Measurements from ENCODE around the gene IGFBP2.

The IGFBP2 gene

GRCh38 chr2:216643986-216644659, 10.9 kb downstream of the IGFBP2 start:
- DNase-seq: no peak

DNA sequence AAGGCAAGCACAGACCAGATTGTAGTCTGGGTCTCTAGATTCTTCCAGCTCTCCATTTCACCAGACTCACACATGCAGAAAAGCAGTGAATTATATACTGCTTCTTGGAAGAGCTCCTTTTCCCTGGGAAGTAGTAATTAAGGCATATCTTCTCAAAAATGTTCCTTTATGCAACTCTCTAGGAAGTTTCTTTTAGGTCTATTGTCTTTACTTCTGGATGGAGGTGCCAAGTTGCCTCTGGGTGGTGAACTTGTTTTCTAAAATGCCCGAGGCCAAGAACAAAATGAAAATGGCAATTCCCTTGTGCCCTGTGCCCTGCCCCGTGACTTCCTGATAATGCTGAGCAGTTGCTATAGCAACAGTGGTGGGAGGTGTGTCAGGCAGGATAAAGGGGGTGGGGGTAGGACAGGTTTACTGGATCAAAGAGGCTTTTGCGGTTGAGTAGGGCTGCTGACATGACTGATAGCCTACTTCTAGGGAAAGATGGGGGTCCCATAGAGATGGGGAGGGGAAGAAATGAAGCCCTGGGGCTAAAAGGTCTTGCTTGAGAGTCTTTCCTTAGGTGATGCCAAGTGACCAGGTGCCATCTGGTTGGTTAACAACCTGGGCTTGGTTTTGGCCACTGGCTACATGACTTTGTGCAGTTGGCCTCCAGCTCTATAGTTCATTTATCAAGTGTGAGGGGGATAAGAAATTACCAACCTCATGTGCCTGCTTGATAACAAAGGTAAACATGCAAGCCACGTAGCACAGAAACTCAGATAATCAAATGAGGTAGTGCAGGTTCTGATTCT, 11.8 kb downstream of the IGFBP2 start:
- DNase-seq: no peak

GRCh38 chr2:216645636-216645950, 12.4 kb downstream of the IGFBP2 start:
- no peak for DNase-seq

- DNase-seq: no peak
Measured at GRCh38 chr2:216646116-216646515, 12.9 kb downstream of the IGFBP2 start.

- no peak for DNase-seq
Measured at GRCh38 chr2:216648105-216648504, 14.9 kb downstream of the IGFBP2 start.

DNA sequence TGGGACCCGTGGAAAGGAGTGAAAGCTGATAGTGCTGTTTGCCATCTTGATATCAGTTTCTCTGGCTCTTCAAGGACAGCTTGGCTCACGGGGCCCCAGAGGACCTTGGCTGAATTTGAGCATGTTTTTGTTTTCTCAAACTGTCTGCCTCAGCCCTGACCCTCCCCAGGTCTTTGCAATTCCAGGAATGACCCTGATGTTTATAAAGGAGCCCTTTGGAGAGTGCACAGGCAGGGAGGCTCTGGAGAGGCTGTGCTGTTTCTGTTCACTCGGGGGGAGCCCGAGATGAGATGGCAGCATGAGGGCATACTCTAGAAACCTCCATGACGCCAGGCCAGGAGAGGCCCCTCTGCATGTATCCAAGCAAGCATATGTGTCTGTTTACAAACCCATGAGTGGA, 16.4 kb downstream of the IGFBP2 start:
- DNase-seq: no peak

DNA sequence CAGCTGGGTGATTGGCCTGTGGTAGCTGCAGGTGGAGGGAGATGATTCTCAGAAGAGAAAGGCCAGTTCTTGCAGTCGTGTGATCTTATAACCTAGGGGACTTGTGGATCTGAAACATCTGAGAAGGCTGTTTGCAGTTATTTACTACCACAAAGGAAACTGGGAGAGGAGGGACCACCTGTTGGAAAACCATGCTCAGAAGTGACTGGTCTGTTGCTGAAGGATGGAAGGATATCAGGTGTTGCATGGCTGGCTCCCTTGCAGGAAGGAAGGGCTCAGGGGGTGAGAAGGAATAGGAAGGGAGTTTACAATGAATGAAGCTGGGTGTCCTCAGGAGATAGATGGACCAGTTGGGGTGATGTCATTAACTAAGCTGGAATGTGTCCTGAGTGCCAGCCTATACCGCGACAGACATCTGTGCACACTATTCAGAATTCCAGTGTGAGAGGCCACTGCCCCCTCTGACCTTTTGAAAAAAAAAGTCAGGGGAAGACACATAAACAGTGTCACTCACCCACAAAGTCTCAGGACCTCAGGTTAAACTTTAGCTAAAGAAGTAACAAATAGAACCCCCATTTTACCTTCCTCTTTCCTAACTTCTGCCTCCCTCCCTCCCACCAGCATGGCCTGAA, 17.5 kb downstream of the IGFBP2 start:
- DNase-seq: no peak

DNA sequence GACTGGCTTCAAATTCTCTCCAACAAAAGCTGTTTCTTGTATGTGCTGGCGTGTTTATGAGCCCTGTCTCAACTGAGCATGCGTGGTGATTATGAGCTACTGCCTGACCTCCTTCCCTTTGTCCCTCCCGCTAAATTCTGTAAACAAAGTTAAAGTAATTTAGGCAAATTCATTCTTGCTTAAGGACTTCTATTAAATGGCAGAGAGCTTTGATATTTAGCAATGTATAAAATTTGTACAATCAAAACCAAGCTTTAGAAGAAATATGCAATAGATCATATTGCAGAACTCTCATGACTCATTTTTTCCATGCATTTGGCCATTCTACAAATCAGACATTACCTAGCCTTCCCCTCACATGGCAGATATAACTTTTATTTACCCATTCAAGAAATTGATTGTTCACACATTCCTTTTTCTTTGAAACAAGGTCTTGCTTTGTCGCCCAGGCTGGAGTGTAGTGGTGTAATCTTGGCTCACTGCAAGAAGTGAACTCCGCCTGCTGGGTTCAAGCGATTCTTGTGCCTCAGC, 18.2 kb downstream of the IGFBP2 start:
- DNase-seq: no peak

GRCh38 chr2:216652566-216652965, 19.3 kb downstream of the IGFBP2 start:
- DNase-seq: no peak

DNA sequence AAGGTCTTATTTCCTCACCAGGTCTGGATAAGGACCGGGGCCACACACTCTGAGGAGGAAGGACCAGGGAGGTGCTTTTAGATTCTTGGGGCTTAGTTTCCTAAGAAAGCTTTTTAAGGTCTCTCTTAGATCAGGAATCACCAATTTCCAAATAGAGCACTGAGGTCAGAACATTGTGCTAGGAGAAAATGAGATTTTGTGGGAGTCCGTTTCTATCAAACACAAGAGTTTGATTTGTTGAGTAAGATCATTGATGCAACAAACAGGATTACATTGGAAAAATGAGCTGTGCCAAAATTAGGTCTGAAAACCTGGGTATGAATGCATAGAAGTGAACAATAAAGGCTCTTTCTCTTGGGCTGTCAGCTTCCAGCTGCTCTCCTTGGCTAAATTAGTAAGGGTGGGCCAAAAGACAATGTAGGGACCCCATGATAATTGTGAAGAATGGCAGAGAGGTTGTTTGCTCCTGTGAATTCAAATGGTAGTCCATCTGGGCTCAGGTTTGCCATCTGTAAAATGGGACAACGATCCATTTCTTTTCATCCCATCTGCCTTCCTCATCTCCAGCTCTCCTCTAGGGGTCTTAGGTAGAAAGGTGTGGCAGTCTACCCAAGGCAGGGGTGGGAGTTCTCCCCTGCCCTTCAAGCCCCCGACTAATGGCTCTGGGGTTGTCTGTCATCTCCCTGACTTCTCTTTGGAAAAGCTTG, 20.0 kb downstream of the IGFBP2 start:
- DNase-seq: no peak

DNA sequence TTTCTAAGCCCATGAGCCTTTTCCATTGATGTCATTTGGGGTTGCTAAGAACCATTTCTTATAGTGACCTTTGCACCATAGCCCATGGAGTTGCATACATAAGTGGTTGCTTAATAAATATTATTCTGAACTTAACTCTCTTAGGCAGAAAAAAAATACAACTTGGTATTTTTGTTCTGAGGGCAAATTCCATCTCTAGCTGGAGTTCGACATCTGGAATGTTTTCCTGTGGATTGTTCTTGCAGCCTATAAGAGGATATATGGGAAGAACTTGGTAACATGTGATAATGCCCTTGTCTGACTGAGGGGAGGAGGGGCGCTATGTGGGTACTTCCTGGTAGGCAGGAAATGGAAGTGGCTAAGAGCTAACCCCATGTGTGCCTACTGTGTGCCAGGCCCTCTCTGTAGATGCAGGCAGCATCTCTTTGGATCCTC, 20.7 kb downstream of the IGFBP2 start:
- DNase-seq: no peak

- DNase-seq: no peak
Measured at GRCh38 chr2:216654528-216655052, 21.4 kb downstream of the IGFBP2 start.

DNA sequence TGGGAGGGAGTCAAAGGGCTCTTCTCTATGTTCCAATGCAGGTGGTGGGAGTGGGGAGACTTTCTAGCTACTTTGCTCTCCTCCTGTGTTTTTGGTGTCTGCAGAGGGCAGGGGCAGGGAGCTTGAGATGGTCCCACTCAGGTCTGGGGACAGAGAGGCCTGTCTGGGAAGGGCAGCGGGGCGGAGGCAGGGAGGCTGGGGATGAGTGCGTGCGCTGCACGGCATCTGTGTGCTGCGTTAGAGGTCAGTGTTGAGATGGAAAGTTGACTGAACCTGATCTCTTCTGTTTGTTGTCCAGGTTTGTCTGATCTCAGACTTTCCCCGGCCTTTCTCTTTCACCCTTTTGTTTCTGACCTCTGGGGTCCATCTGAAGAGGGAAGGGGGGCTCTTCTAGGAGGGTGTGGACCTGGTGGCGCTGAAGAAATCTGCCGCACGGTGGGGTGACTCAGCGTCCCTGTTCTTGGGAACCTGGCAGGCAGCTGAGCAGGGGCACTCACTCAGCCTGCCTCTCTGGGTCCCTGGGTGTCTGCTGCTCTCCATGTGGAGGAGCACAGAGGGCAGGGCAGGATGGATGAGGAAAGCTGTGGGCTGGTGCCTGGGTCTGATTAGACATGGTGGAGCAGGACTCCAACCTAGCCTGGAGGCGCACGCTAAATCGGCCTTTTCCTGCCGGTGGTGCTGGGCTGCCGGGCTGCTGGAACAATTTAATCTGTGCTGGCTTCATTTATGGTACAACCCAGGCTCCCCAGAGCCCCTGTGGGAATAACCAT, 24.1 kb downstream of the IGFBP2 start:
- no peak for DNase-seq

- no peak for DNase-seq
Measured at GRCh38 chr2:216657980-216658379, 24.8 kb downstream of the IGFBP2 start.

- no peak for DNase-seq
Measured at GRCh38 chr2:216658757-216659156, 25.5 kb downstream of the IGFBP2 start.

GRCh38 chr2:216659276-216659675, 26.1 kb downstream of the IGFBP2 start:
- DNase-seq: no peak

DNA sequence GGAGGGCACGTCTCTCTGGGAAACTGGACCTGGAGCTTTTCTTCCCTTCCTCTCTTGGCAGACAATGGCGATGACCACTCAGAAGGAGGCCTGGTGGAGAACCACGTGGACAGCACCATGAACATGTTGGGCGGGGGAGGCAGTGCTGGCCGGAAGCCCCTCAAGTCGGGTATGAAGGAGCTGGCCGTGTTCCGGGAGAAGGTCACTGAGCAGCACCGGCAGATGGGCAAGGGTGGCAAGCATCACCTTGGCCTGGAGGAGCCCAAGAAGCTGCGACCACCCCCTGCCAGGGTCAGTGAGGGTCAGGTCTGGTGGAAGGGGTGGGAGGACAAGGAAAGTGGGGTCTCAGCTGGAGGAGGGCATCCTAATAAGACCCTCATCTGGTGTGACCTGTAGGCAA, 27.3 kb downstream of the IGFBP2 start:
- no peak for DNase-seq

GRCh38 chr2:216661051-216661450, 27.8 kb downstream of the IGFBP2 start:
- DNase-seq: no peak

DNA sequence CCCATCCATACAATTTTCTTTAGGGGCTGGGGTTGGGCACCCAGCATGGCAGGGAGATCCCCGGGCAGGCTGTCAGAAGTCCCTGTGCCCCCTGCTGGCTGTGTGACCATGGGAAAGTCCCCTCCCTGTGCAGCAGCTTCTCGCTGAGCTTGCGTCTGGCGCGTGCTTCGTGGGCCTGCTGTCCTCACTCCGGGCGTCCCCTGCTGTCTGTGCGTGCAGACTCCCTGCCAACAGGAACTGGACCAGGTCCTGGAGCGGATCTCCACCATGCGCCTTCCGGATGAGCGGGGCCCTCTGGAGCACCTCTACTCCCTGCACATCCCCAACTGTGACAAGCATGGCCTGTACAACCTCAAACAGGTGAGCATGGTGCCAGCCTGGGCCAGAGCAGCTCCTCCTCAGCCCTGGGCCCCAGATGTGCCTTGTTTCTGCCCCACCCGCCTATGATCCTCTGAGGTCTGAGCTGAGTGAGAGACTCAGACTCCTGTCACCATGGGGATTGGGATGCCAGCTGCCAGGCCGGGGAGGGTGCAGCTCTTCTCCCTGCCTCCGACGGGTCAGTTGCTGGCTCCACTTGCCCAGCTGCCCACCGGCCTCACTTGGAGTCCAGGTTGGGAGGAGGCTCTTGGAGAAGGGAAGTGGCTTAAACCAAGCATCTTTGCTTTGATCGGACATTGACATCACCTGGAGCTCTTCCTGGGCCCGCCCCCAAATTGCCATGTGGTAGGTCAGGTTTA, 28.6 kb downstream of the IGFBP2 start:
- DNase-seq: no peak

DNA sequence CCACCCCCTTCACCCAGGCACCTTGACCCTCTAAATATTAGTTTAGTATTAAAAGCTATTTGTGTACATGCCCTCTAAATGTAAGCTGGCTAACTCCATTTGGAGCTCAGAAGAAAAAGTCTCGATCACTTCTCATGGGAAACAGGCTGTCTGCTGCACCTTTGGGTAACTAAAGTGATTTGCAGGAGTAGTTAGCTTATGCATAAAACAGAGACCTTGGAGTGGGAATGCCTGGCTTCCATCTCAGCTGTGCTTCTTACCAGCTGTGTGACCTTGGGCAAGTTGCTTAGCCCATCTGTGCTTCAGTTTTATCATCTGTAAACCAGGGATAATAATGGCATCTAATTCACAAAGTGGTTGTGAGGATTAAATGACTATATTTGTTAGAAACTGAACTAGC, 29.9 kb downstream of the IGFBP2 start:
- DNase-seq: no peak

GRCh38 chr2:216663846-216664245, 30.6 kb downstream of the IGFBP2 start:
- no peak for DNase-seq
